Spinal cord (tissue), 10 donors: Measurements from ENCODE around the gene HBE1. TPM values are rescaled to one million over a fixed set of nuclear protein-coding genes. Genes with fewer than 3 reads are reported as not detected.

Experiments used
- DNase-seq, 6 donors: peaks; one replicate each; pipeline versions ENCODE4 v3.0.0 to v3.0.0-alpha.2; 2013 to 2015; ENCODE audit warnings: low spot score in 6 of 6, low read depth in 4 of 6
- H3K27ac ChIP-seq: one replicate; pipeline ENCODE4 v1.5.1; 2013; ENCODE audit warnings: low read depth, low read length, control low read depth
- H3K27me3 ChIP-seq: one replicate; pipeline ENCODE4 v1.6.1; 2013; ENCODE audit warnings: low read length; ENCODE audit not compliant: control insufficient read depth, insufficient read depth
- H3K36me3 ChIP-seq: one replicate; pipeline ENCODE4 v1.6.1; 2013; ENCODE audit warnings: low read length; ENCODE audit not compliant: control insufficient read depth, insufficient read depth
- H3K4me1 ChIP-seq: one replicate; pipeline ENCODE4 v1.6.1; 2013; ENCODE audit warnings: low read length; ENCODE audit not compliant: control insufficient read depth, insufficient read depth
- H3K4me3 ChIP-seq: one replicate; pipeline ENCODE4 v1.5.1; 2013; ENCODE audit warnings: low read depth, low read length, control low read depth
- H3K9me3 ChIP-seq: one replicate; pipeline ENCODE4 v1.6.1; 2013; ENCODE audit warnings: low read length; ENCODE audit not compliant: control insufficient read depth, insufficient read depth
- WGBS: methylation state at CpG from one replicate; pipeline ENCODE4 v1.1.5; 2013; ENCODE audit warnings: missing lambda C conversion rate; ENCODE audit not compliant: insufficient coverage; 5-methylcytosine and 5-hydroxymethylcytosine counted together
- polyA plus RNA-seq, 2 donors: library from polyadenylated mRNA; unstranded; fragments of 120-200 nt; gene quantifications; one replicate each; pipeline ENCODE4 v1.2.1, GENCODE V29; 2013; ENCODE audit not compliant: insufficient read length in 2 of 2
- total RNA-seq, 2 donors: library from RNA; depleted of rRNA in 1 of 2; stranded (reverse); fragments of 120-200 nt in 1 of 2; fragments of >200 nt in 1 of 2; gene quantifications; one replicate each; pipeline versions ENCODE4 v1.2.3 to v1.2.4, GENCODE V29; 2013 to 2014
- donor health status: healthy.

Gene HBE1
- total and polyA plus RNA-seq, 4 donors, result 9.2 to 30.5 (median 11.9) TPM

- Histone ChIP-seq H3K4me1 (no peaks in the 10 kb centered on the region), H3K27ac (no peak overlapping the region), H3K9me3 (no peaks in the 10 kb centered on the region), H3K36me3 (no peaks in the 10 kb centered on the region), H3K27me3 (no peaks in the 10 kb centered on the region), H3K4me3 (no peak overlapping the region)
- DNase-seq, result no peak
- WGBS, result 100% methylated on average over 1 of the region's 1 CpG
These were observed 8.2 kb upstream of the HBE1 start for GRCh38 chr11:5277807-5278382.

GRCh38 chr11:5276697-5277096, 7.0 kb upstream of the HBE1 start:
- Histone ChIP-seq H3K4me1 (no peaks in the 10 kb centered on the region), H3K27ac (no peak overlapping the region), H3K9me3 (no peaks in the 10 kb centered on the region), H3K4me3 (no peak overlapping the region), H3K27me3 (no peaks in the 10 kb centered on the region), H3K36me3 (no peaks in the 10 kb centered on the region)
- no peak for DNase-seq
- WGBS, result no CpG with 5 or more reads among the region's 2 CpGs

- Histone ChIP-seq H3K4me1 (no peaks in the 10 kb centered on the region), H3K36me3 (no peaks in the 10 kb centered on the region), H3K27me3 (no peaks in the 10 kb centered on the region), H3K4me3 (no peak overlapping the region), H3K27ac (no peak overlapping the region), H3K9me3 (no peaks in the 10 kb centered on the region)
- no CpG with 5 or more reads among the region's 6 CpGs for WGBS
- no peak for DNase-seq
These were observed 5.8 kb upstream of the HBE1 start for GRCh38 chr11:5275369-5276110.

GRCh38 chr11:5274395-5274794, 4.7 kb upstream of the HBE1 start:
- H3K36me3 ChIP-seq, result no peaks in the 10 kb centered on the region

GRCh38 chr11:5272395-5273017, 2.8 kb upstream of the HBE1 start:
- no peak for DNase-seq
- no peaks in the 10 kb centered on the region for H3K4me1 ChIP-seq
- WGBS, result no CpG with 5 or more reads among the region's 4 CpGs
- no peak overlapping the region for H3K27ac ChIP-seq
- no peaks in the 10 kb centered on the region for H3K36me3 ChIP-seq
- no peak overlapping the region for H3K4me3 ChIP-seq
- H3K9me3 ChIP-seq, result no peaks in the 10 kb centered on the region
- no peaks in the 10 kb centered on the region for H3K27me3 ChIP-seq

More at GRCh38 chr11:5274395-5274794, 4.7 kb upstream of the HBE1 start:
- WGBS, result 79% methylated on average over 3 of the region's 5 CpGs
- no peaks in the 10 kb centered on the region for H3K4me1 ChIP-seq
- no peak overlapping the region for H3K27ac ChIP-seq
- DNase-seq, result no peak
- H3K4me3 ChIP-seq, result no peak overlapping the region
- H3K27me3 ChIP-seq, result no peaks in the 10 kb centered on the region
- H3K9me3 ChIP-seq, result no peaks in the 10 kb centered on the region

- no peak for DNase-seq
- Histone ChIP-seq H3K4me1 (no peaks in the 10 kb centered on the region), H3K4me3 (no peak overlapping the region), H3K27me3 (no peaks in the 10 kb centered on the region), H3K9me3 (no peaks in the 10 kb centered on the region), H3K36me3 (no peaks in the 10 kb centered on the region), H3K27ac (no peak overlapping the region)
- WGBS, result 97% methylated on average over 2 of the region's 2 CpGs
These were observed 2.6 kb downstream of the HBE1 start for GRCh38 chr11:5267033-5267563.

- no peaks in the 10 kb centered on the region for H3K36me3 ChIP-seq
- H3K27me3 ChIP-seq, result no peaks in the 10 kb centered on the region
These were observed 3.1 kb downstream of the HBE1 start for GRCh38 chr11:5266609-5267008.

GRCh38 chr11:5265832-5266231, 3.9 kb downstream of the HBE1 start:
- Histone ChIP-seq H3K36me3 (no peaks in the 10 kb centered on the region), H3K9me3 (no peaks in the 10 kb centered on the region), H3K4me1 (no peaks in the 10 kb centered on the region), H3K27me3 (no peaks in the 10 kb centered on the region), H3K4me3 (no peak overlapping the region), H3K27ac (no peak overlapping the region)
- no CpG with 5 or more reads among the region's 2 CpGs for WGBS
- DNase-seq, result no peak

More at GRCh38 chr11:5266609-5267008, 3.1 kb downstream of the HBE1 start:
- Histone ChIP-seq H3K4me1 (no peaks in the 10 kb centered on the region), H3K9me3 (no peaks in the 10 kb centered on the region), H3K27ac (no peak overlapping the region), H3K4me3 (no peak overlapping the region)
- DNase-seq, result no peak

- WGBS, result 71% methylated on average over 6 of the region's 7 CpGs
- H3K27ac ChIP-seq, result no peak overlapping the region
- no peaks in the 10 kb centered on the region for H3K9me3 ChIP-seq
- no peaks in the 10 kb centered on the region for H3K36me3 ChIP-seq
- H3K27me3 ChIP-seq, result no peaks in the 10 kb centered on the region
- no peak overlapping the region for H3K4me3 ChIP-seq
- no peak for DNase-seq
- no peaks in the 10 kb centered on the region for H3K4me1 ChIP-seq
These were observed 11.0 kb downstream of the HBE1 start for GRCh38 chr11:5258543-5259262.
